Fibroblast of the aortic adventitia (primary cell): ENCODE data around the gene PREX1. TPM values are rescaled to one million over a fixed set of nuclear protein-coding genes. Genes with fewer than 3 reads are reported as not detected.

Experiments
- DNase-seq: peaks from one replicate; pipeline ENCODE4 v3.0.0-alpha.2; 2010; ENCODE audit warnings: low read depth
- H3K4me3 ChIP-seq: 2 replicates; pipeline ENCODE4 v1.5.1; 2011; ENCODE audit warnings: low read depth, mild to moderate bottlenecking, control low read depth, low read length, moderate library complexity
- CTCF ChIP-seq: IDR thresholded peaks from 2 replicates; pipeline ENCODE4 v1.5.1; 2011; ENCODE audit warnings: mild to moderate bottlenecking, low read length, control low read depth, inconsistent platforms; ENCODE audit not compliant: insufficient read depth
- total RNA-seq: library from RNA; depleted of rRNA; stranded (reverse); fragments of >200 nt; gene quantifications from 2 replicates; pipeline ENCODE4 v1.2.3, GENCODE V29; 2012; ENCODE audit warnings: low replicate concordance

Gene PREX1
- total RNA-seq, 1 donor = 13.0 TPM

GRCh38 chr20:48864254-48864653 lies 36.5 kb upstream of the PREX1 start:
- no peak overlapping the region for H3K4me3 ChIP-seq
- TF ChIP-seq CTCF = no peak
- no peak for DNase-seq

GRCh38 chr20:48862279-48862678 lies 34.5 kb upstream of the PREX1 start:
- TF ChIP-seq CTCF = no peak
- no peak overlapping the region for H3K4me3 ChIP-seq
- DNase-seq = no peak

GRCh38 chr20:48861444-48861843 lies 33.6 kb upstream of the PREX1 start:
- DNase-seq = no peak
- no peak for TF ChIP-seq CTCF
- no peak overlapping the region for H3K4me3 ChIP-seq

- no peak for DNase-seq
- TF ChIP-seq CTCF = no peak
- H3K4me3 ChIP-seq = no peak overlapping the region
Measured at GRCh38 chr20:48858075-48858790, 30.4 kb upstream of the PREX1 start.

- no peak for TF ChIP-seq CTCF
- no peak overlapping the region for H3K4me3 ChIP-seq
- DNase-seq = no peak
Measured at GRCh38 chr20:48856130-48856529, 28.3 kb upstream of the PREX1 start.

- DNase-seq = no peak
- no peak overlapping the region for H3K4me3 ChIP-seq
- TF ChIP-seq CTCF = no peak
Measured at GRCh38 chr20:48855046-48855445, 27.2 kb upstream of the PREX1 start.

GRCh38 chr20:48852609-48853008 lies 24.8 kb upstream of the PREX1 start:
- no peak overlapping the region for H3K4me3 ChIP-seq
- DNase-seq = no peak
- no peak for TF ChIP-seq CTCF
